GM21619 (cell line): ENCODE measurements around the gene ADAMTS3.
"Not testable (repeated sequence)": the region's sequence is repeated elsewhere in the genome, so short reads cannot be mapped to it uniquely, and the experiment has no call there.

Source experiments
- ATAC-seq: cut with Tn5 transposase; IDR thresholded peaks from one replicate; pipeline ENCODE4 v1.9.1; 2021; ENCODE audit not compliant: unreplicated experiment

Gene ADAMTS3

GRCh38 chr4:72473434-72473900, 95.6 kb downstream of the ADAMTS3 start:
- ATAC-seq, result no peak

- ATAC-seq, result no peak
These were observed 97.2 kb downstream of the ADAMTS3 start for GRCh38 chr4:72471816-72472215.

GRCh38 chr4:72468904-72469502, 100.0 kb downstream of the ADAMTS3 start:
- no peak for ATAC-seq

GRCh38 chr4:72467633-72468032, 101.4 kb downstream of the ADAMTS3 start:
- ATAC-seq, result no peak

- no peak for ATAC-seq
These were observed 105.3 kb downstream of the ADAMTS3 start for GRCh38 chr4:72463724-72464123.

GRCh38 chr4:72457158-72457557, 111.9 kb downstream of the ADAMTS3 start:
- no peak for ATAC-seq

GRCh38 chr4:72451349-72451748, 117.7 kb downstream of the ADAMTS3 start:
- ATAC-seq, result no peak

- ATAC-seq, result no peak
These were observed 119.3 kb downstream of the ADAMTS3 start for GRCh38 chr4:72449705-72450104.

GRCh38 chr4:72448231-72448630, 120.8 kb downstream of the ADAMTS3 start:
- no peak for ATAC-seq

- ATAC-seq, result no peak
These were observed 122.5 kb downstream of the ADAMTS3 start for GRCh38 chr4:72446353-72447055.

GRCh38 chr4:72444092-72444491, 124.9 kb downstream of the ADAMTS3 start:
- ATAC-seq, result no peak

GRCh38 chr4:72442715-72443114, 126.3 kb downstream of the ADAMTS3 start:
- no peak for ATAC-seq

- ATAC-seq, result no peak
These were observed 126.9 kb downstream of the ADAMTS3 start for GRCh38 chr4:72442147-72442546.

GRCh38 chr4:72440386-72440785, 128.6 kb downstream of the ADAMTS3 start:
- ATAC-seq, result no peak

- ATAC-seq, result no peak
These were observed 136.0 kb downstream of the ADAMTS3 start for GRCh38 chr4:72432975-72433374.

GRCh38 chr4:72432282-72432681, 136.7 kb downstream of the ADAMTS3 start:
- no peak for ATAC-seq

- no peak for ATAC-seq
These were observed 138.0 kb downstream of the ADAMTS3 start for GRCh38 chr4:72430988-72431387.

- no peak for ATAC-seq
These were observed 139.0 kb downstream of the ADAMTS3 start for GRCh38 chr4:72430050-72430449.

- no peak for ATAC-seq
These were observed 139.6 kb downstream of the ADAMTS3 start for GRCh38 chr4:72429397-72429889.

- ATAC-seq, result no peak
These were observed 142.0 kb downstream of the ADAMTS3 start for GRCh38 chr4:72427057-72427456.

GRCh38 chr4:72425908-72426307, 143.1 kb downstream of the ADAMTS3 start:
- ATAC-seq, result not testable (repeated sequence)

- no peak for ATAC-seq
These were observed 145.0 kb downstream of the ADAMTS3 start for GRCh38 chr4:72424006-72424405.
